GM12878 (cell line): ENCODE measurements around the gene USP37.
"Not testable (repeated sequence)": the region's sequence is repeated elsewhere in the genome, so short reads cannot be mapped to it uniquely, and the experiment has no call there.

Experiments used
- ELK1 ChIP-seq: IDR thresholded peaks from 2 replicates; pipeline ENCODE4 v1.6.1; 2012; ENCODE audit warnings: low read depth, low read length, improper control_type of control experiment
- ESRRA ChIP-seq: IDR thresholded peaks from 2 replicates; pipeline ENCODE4 v1.6.1; 2012; ENCODE audit warnings: mild to moderate bottlenecking, low read length, improper control_type of control experiment
- TF ChIP-seq, protein P1 (sequence below): fragments of 450-650 bp; IDR thresholded peaks from 2 replicates; pipeline ENCODE4 v1.6.1; 2017; ENCODE audit warnings: antibody characterized with exemption, mild to moderate bottlenecking, moderate library complexity

DNA sequence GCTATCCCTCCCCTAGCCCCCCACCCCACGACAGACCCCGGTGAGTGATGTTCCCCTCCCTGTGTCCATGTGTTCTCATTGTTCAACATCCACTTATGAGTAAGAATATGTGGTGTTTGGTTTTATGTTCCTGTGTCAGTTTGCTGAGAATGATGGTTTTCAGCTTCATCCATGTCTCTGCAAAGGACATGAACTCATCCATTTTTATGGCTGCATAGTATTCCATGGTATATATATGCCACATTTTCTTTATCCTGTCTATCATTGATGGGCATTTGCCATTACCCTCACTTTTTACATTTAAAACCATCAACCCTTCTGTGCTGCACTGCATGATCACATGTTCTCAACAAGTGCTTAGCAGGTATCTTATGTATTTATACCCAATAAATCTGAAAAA is 39.7 kb downstream of the USP37 start:
- TF ChIP-seq ELK1, ESRRA: not testable (repeated sequence)
- TF ChIP-seq, protein P1, sequence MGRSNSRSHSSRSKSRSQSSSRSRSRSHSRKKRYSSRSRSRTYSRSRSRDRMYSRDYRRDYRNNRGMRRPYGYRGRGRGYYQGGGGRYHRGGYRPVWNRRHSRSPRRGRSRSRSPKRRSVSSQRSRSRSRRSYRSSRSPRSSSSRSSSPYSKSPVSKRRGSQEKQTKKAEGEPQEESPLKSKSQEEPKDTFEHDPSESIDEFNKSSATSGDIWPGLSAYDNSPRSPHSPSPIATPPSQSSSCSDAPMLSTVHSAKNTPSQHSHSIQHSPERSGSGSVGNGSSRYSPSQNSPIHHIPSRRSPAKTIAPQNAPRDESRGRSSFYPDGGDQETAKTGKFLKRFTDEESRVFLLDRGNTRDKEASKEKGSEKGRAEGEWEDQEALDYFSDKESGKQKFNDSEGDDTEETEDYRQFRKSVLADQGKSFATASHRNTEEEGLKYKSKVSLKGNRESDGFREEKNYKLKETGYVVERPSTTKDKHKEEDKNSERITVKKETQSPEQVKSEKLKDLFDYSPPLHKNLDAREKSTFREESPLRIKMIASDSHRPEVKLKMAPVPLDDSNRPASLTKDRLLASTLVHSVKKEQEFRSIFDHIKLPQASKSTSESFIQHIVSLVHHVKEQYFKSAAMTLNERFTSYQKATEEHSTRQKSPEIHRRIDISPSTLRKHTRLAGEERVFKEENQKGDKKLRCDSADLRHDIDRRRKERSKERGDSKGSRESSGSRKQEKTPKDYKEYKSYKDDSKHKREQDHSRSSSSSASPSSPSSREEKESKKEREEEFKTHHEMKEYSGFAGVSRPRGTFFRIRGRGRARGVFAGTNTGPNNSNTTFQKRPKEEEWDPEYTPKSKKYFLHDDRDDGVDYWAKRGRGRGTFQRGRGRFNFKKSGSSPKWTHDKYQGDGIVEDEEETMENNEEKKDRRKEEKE: not testable (repeated sequence)
